HepG2 (cell line): ENCODE results near the gene CHST1. TPM values are rescaled to one million over a fixed set of nuclear protein-coding genes. Genes with fewer than 3 reads are reported as not detected.

Experiments
- ATAC-seq: fragments of 200-7000 bp; cut with Tn5 transposase; 3 replicates; pipeline ENCODE4 v1.9.1; 2020; ENCODE audit warnings: mild to moderate bottlenecking, moderate library complexity
- BruUV-seq: library from RNA; stranded (reverse); fragments of 400-500 nt; replicated peaks from 2 replicates; lab custom pipeline; 2021; lab: Mats Ljungman, UMichigan
- CTCF ChIA-PET: fragments of 300-600 bp; formaldehyde crosslinking; extraction: SDS; loops from one replicate; lab custom pipeline; 2021; ENCODE audit warnings: low total read pairs, inconsistent platforms, low intra/inter-chr PET ratio; lab: Yijun Ruan, JAX
- POLR2A ChIA-PET: fragments of 350-600 bp; sonication (Branson Sonifier 250); formaldehyde crosslinking; loops from one replicate; lab custom pipeline; 2020; ENCODE audit warnings: antibody characterized with exemption, inconsistent platforms; lab: Yijun Ruan, JAX
- DNase-seq: peaks from one replicate; pipeline ENCODE4 v3.0.0-alpha.2; 2015; ENCODE audit warnings: low spot score
- FAIRE-seq: peaks from 3 replicates; lab custom pipeline; 2011; peaks lifted over from hg19 to GRCh38; lab: Jason Lieb, UNC
- H2AFZ ChIP-seq: one replicate; pipeline ENCODE4 v1.6.1; 2011; ENCODE audit warnings: low read length, inconsistent platforms
- H3K27ac ChIP-seq: fragments of 300-600 bp; 3 replicates; pipeline ENCODE4 v1.8.0; 2011; ENCODE audit warnings: mixed run types, mild to moderate bottlenecking, mixed read lengths, low read length, inconsistent platforms; ENCODE audit not compliant: insufficient read depth; ENCODE audit errors: extremely low read length
- H3K27me3 ChIP-seq, 2 experiments: fragments of 200-600 bp in 1 of 2; 2 replicates in 1 of 2; 3 replicates in 1 of 2; pipeline versions ENCODE4 v1.6.0 to v1.8.0; 2011; ENCODE audit warnings: low read length in 2 of 2, mild to moderate bottlenecking in 2 of 2, moderate library complexity in 2 of 2, inconsistent platforms in 1 of 2; ENCODE audit not compliant: insufficient read depth in 2 of 2, control insufficient read depth in 1 of 2
- H3K36me3 ChIP-seq, 2 experiments: fragments of 200-600 bp in 1 of 2; replicated peaks in 1 of 2; 2 replicates in 1 of 2; 3 replicates in 1 of 2; pipeline versions ENCODE4 v1.5.1 to v1.8.0; 2011; ENCODE audit warnings: low read length in 2 of 2, inconsistent platforms in 1 of 2; ENCODE audit not compliant: insufficient read depth in 2 of 2, control insufficient read depth in 1 of 2
- H3K4me1 ChIP-seq: 2 replicates; pipeline ENCODE4 v1.5.1; 2012; ENCODE audit warnings: low read length, inconsistent platforms; ENCODE audit not compliant: insufficient read depth
- H3K4me2 ChIP-seq: 2 replicates; pipeline ENCODE4 v1.6.0; 2011; ENCODE audit warnings: low read depth, low read length, inconsistent platforms
- H3K4me3 ChIP-seq, 3 experiments: fragments of 200-600 bp in 1 of 3; sonication (generic), shearing (Covaris generic) in 1 of 3; replicated peaks in 1 of 3; 2 replicates each; pipeline ENCODE4 v1.5.1; 2011 to 2016; ENCODE audit warnings: low read length in 3 of 3, inconsistent platforms in 2 of 3, low read depth in 2 of 3, mild to moderate bottlenecking in 2 of 3, control low read depth in 1 of 3, mixed read lengths in 1 of 3; ENCODE audit not compliant: insufficient read depth in 1 of 3
- H3K79me2 ChIP-seq: one replicate; pipeline ENCODE4 v1.6.1; 2011; ENCODE audit warnings: low read length, inconsistent platforms; ENCODE audit not compliant: insufficient read depth
- H3K9ac ChIP-seq: 2 replicates; pipeline ENCODE4 v1.6.0; 2011; ENCODE audit warnings: mild to moderate bottlenecking, low read depth, low read length, inconsistent platforms; ENCODE audit not compliant: insufficient read depth
- H3K9me3 ChIP-seq: 2 replicates; pipeline ENCODE4 v1.5.1; 2012; ENCODE audit warnings: mild to moderate bottlenecking, low read length
- H4K20me1 ChIP-seq: 2 replicates; pipeline ENCODE4 v1.6.0; 2011; ENCODE audit warnings: inconsistent platforms, mild to moderate bottlenecking, low read length, moderate library complexity; ENCODE audit not compliant: insufficient read depth
- HNRNPK ChIP-seq: fragments of 200-400 bp; formaldehyde crosslinking; IDR thresholded peaks from 2 replicates; pipeline ENCODE4 v1.6.1; 2018; ENCODE audit warnings: low read length, low read depth, moderate library complexity, mild to moderate bottlenecking; ENCODE audit not compliant: poor library complexity, severe bottlenecking
- SMARCC2 ChIP-seq: fragments of 450-650 bp; IDR thresholded peaks from 2 replicates; pipeline ENCODE4 v1.6.1; 2017; ENCODE audit warnings: antibody characterized with exemption, mild to moderate bottlenecking
- ZBTB37 ChIP-seq: sonication (generic); formaldehyde crosslinking; IDR thresholded peaks from 2 replicates; pipeline ENCODE4 v1.4.0; 2020; ENCODE audit warnings: mild to moderate bottlenecking, missing genetic modification reagents
- WGBS: methylation state at CpG from one replicate; pipeline ENCODE4 v1.1.6; 2017; ENCODE audit warnings: low lambda C conversion rate; 5-methylcytosine and 5-hydroxymethylcytosine counted together
- in situ Hi-C: cut with HindIII; loops from 2 replicates; pipeline ENCODE4 v1.10.0; 2017; ENCODE audit warnings: low pct_unique_long_range_greater_than_20kb; ENCODE audit not compliant: extremely low pct_ligation_motif_present
- intact Hi-C: fragments of 100-400 bp; cut with micrococcal nuclease; formaldehyde crosslinking; loops from one replicate; pipeline ENCODE4 v1.10.0; 2022; ENCODE audit not compliant: unreplicated experiment
- polyA plus RNA-seq, 8 experiments: library from polyadenylated mRNA; depleted of rRNA in 3 of 8; stranded (reverse) in 7 of 8; unstranded in 1 of 8; fragments of >200 nt; fragmentation: Illumina TruSeq in 4 of 8; extraction: Trizol in 4 of 8; gene quantifications; 2 replicates each; pipeline versions ENCODE4 v1.2.1 to v1.2.3, GENCODE V29; 2011 to 2016; ENCODE audit warnings: low read depth in 4 of 8, missing spikeins in 1 of 8, mixed read lengths in 1 of 8; ENCODE audit not compliant: insufficient read depth in 1 of 8
- total RNA-seq, 5 experiments: library from RNA; depleted of rRNA; stranded (reverse); fragments of >200 nt; fragmentation: Illumina TruSeq; extraction: Trizol; gene quantifications; 2 replicates each; pipeline ENCODE4 v1.2.3, GENCODE V29; 2016; ENCODE audit warnings: low read depth in 1 of 5

Gene CHST1
- total and polyA plus RNA-seq, 2 of the 13 experiments (the other 11 are each of a cell fraction or from before 2014, with no cell fraction given), result not detected

- Histone ChIP-seq H3K9ac (no peak overlapping the region), H3K4me2 (no peak overlapping the region), H3K4me3 (no peak overlapping the region), H4K20me1 (no peaks in the 10 kb centered on the region), H2AFZ (no peak overlapping the region), H3K27me3 (peaks cover 0 to 36% of the 10 kb centered on the region in 2 experiments; a peak in 2 of 5 replicates), H3K9me3 (no peaks in the 10 kb centered on the region), H3K79me2 (no peaks in the 10 kb centered on the region), H3K27ac (no peak overlapping the region), H3K36me3 (no peaks in the 10 kb centered on the region), H3K4me1 (no peaks in the 10 kb centered on the region)
- POLR2A ChIA-PET, result no interaction called here
- FAIRE-seq (no peak), ATAC-seq (no peak), DNase-seq (no peak)
- intact Hi-C loops (no loop called here), in situ Hi-C loops (no loop called here)
- no TSS peak for BruUV-seq
- CTCF ChIA-PET, result no interaction called here
- 11% methylated on average over 4 of the region's 4 CpGs for WGBS
- TF ChIP-seq SMARCC2, result no peak
- no peak for TF ChIP-seq HNRNPK
Measured at GRCh38 chr11:45702511-45702910, 37.1 kb upstream of the CHST1 start.

GRCh38 chr11:45698777-45699497 is 33.5 kb upstream of the CHST1 start:
- H3K4me2 ChIP-seq, result no peak overlapping the region
- no peak overlapping the region for H2AFZ ChIP-seq
- no peaks in the 10 kb centered on the region for H4K20me1 ChIP-seq
- TF ChIP-seq ZBTB37 (CRISPR knock-in tag), result no peak
- no TSS peak for BruUV-seq
- in situ Hi-C loops, result no loop called here
- DNase-seq, result no peak
- H3K79me2 ChIP-seq, result no peaks in the 10 kb centered on the region
- H3K4me3 ChIP-seq, result no peak overlapping the region
- H3K4me1 ChIP-seq, result no peaks in the 10 kb centered on the region
- POLR2A ChIA-PET, result no interaction called here
- H3K36me3 ChIP-seq, result no peaks in the 10 kb centered on the region
- H3K27ac ChIP-seq, result no peak overlapping the region
- intact Hi-C loops, result no loop called here
- CTCF ChIA-PET, result no interaction called here
- FAIRE-seq, result no peak
- 38% methylated on average over 2 of the region's 8 CpGs for WGBS
- no peak for ATAC-seq
- H3K27me3 ChIP-seq, result peaks cover 3 to 48% of the 10 kb centered on the region in 2 experiments; a peak in 4 of 5 replicates
- H3K9ac ChIP-seq, result no peak overlapping the region
- H3K9me3 ChIP-seq, result no peaks in the 10 kb centered on the region
